A549 (cell line): ENCODE data around the gene LRRC74A.

Source experiments
- BCL3 ChIP-seq: fragments of >200 bp; sonication (Bioruptor Twin); formaldehyde crosslinking; IDR thresholded peaks from 3 replicates; pipeline ENCODE4 v1.6.1; 2016
- BHLHE40 ChIP-seq: IDR thresholded peaks from 2 replicates; pipeline ENCODE4 v1.6.1; 2012; ENCODE audit warnings: low read depth, low read length, inconsistent platforms
- CBX8 ChIP-seq: fragments of 200-600 bp; sonication (generic); IDR thresholded peaks from 2 replicates; pipeline ENCODE4 v1.6.1; 2016
- CTCF ChIP-seq: fragments of >200 bp; sonication (Bioruptor Twin); formaldehyde crosslinking; IDR thresholded peaks from 3 replicates; pipeline ENCODE4 v1.5.1; 2016
- FOSB ChIP-seq: fragments of 250-450 bp; sonication (Bioruptor Pico); IDR thresholded peaks from 2 replicates; pipeline ENCODE4 v1.5.0; 2020; ENCODE audit warnings: mild to moderate bottlenecking, moderate library complexity
- HES2 ChIP-seq: fragments of >200 bp; sonication (Bioruptor Twin); formaldehyde crosslinking; IDR thresholded peaks from 2 replicates; pipeline ENCODE4 v1.6.1; 2016
- JUN ChIP-seq, 2 experiments: fragments of >200 bp; sonication (Bioruptor Twin); formaldehyde crosslinking; IDR thresholded peaks; 2 replicates in 1 of 2; 3 replicates in 1 of 2; pipeline ENCODE4 v1.6.1; 2016 to 2017
- POLR2A ChIP-seq: IDR thresholded peaks from 2 replicates; pipeline ENCODE4 v1.6.1; 2012; ENCODE audit warnings: mild to moderate bottlenecking, low read length
- RAD21 ChIP-seq, 2 experiments: fragments of >200 bp in 1 of 2; sonication (Bioruptor Twin) in 1 of 2; formaldehyde crosslinking in 1 of 2; IDR thresholded peaks in 1 of 2; conservative IDR thresholded peaks in 1 of 2; 2 replicates in 1 of 2; 3 replicates in 1 of 2; pipeline ENCODE4 v1.6.1; 2012 to 2018; ENCODE audit warnings: inconsistent platforms in 1 of 2

GRCh38 chr14:76830556-76830955 lies 4.3 kb downstream of the LRRC74A start:
- no peak for TF ChIP-seq CTCF
- TF ChIP-seq JUN (IDR thresholded peaks at IDR 0.05) = no peak
- no peak for TF ChIP-seq POLR2A
- no peak for TF ChIP-seq BCL3
- no peak for TF ChIP-seq HES2
- no peak for TF ChIP-seq FOSB (CRISPR knock-in tag)
- no peak for TF ChIP-seq BHLHE40
- TF ChIP-seq RAD21 (conservative IDR thresholded peaks at IDR 0.05 in 1 of 2, IDR thresholded peaks at IDR 0.05 in 1 of 2) = no peak
- no peak for TF ChIP-seq CBX8
